SK-N-SH (cell line): ENCODE results near the gene RCAN1. TPM values are rescaled to one million over a fixed set of nuclear protein-coding genes. Genes with fewer than 3 reads are reported as not detected.

Source experiments
- CTCF ChIA-PET: fragments of 300-600, 350-600 bp; formaldehyde crosslinking; extraction: SDS; loops from one replicate; lab custom pipeline; 2021; lab: Yijun Ruan, JAX
- POLR2A ChIA-PET: fragments of 350-600 bp; sonication (Branson Sonifier 250); formaldehyde crosslinking; extraction: SDS; loops from one replicate; lab custom pipeline; 2020; ENCODE audit warnings: antibody characterized with exemption, inconsistent platforms; lab: Yijun Ruan, JAX
- DNase-seq: peaks from one replicate; pipeline ENCODE4 v3.0.0; 2012
- H2AFZ ChIP-seq: fragments of 200-600 bp; sonication (generic); 2 replicates; pipeline ENCODE4 v1.8.1; 2016; ENCODE audit warnings: antibody characterized with exemption, mild to moderate bottlenecking, low read depth
- H3F3A ChIP-seq: fragments of 200-600 bp; sonication (generic); replicated peaks from 2 replicates; pipeline ENCODE3; 2016; ENCODE audit warnings: antibody characterized with exemption, mild to moderate bottlenecking; ENCODE audit not compliant: insufficient read depth
- H3K27ac ChIP-seq, 2 experiments: fragments of 200-500 bp in 1 of 2; fragments of 200-600 bp in 1 of 2; sonication (Bioruptor generic) in 1 of 2; sonication (generic), shearing (Covaris generic) in 1 of 2; 2 replicates each; pipeline versions ENCODE4 v1.5.1 to v1.6.1; 2014 to 2016; ENCODE audit warnings: low read depth in 2 of 2, inconsistent platforms in 1 of 2, low read length in 1 of 2, mild to moderate bottlenecking in 1 of 2, mixed read lengths in 1 of 2
- H3K27me3 ChIP-seq: fragments of 200-600 bp; sonication (generic), shearing (Covaris generic); 2 replicates; pipeline ENCODE4 v1.6.1; 2016; ENCODE audit warnings: mixed run types; ENCODE audit not compliant: insufficient read depth
- H3K36me3 ChIP-seq, 2 experiments: fragments of 200-500 bp in 1 of 2; fragments of 200-600 bp in 1 of 2; sonication (Bioruptor generic) in 1 of 2; sonication (generic) in 1 of 2; replicated peaks in 1 of 2; 2 replicates each; pipeline versions ENCODE3 to v1.5.1; 2014 to 2016; ENCODE audit warnings: low read length in 1 of 2, mild to moderate bottlenecking in 1 of 2; ENCODE audit not compliant: insufficient read depth in 2 of 2, control insufficient read depth in 1 of 2
- H3K4me1 ChIP-seq, 2 experiments: fragments of 200-500 bp in 1 of 2; fragments of 200-600 bp in 1 of 2; sonication (Bioruptor generic) in 1 of 2; sonication (generic), shearing (Covaris generic) in 1 of 2; 2 replicates each; pipeline versions ENCODE4 v1.5.1 to v1.6.1; 2014 to 2016; ENCODE audit warnings: low read depth in 1 of 2, low read length in 1 of 2, mixed run types in 1 of 2; ENCODE audit not compliant: insufficient read depth in 2 of 2, control insufficient read depth in 1 of 2
- H3K4me2 ChIP-seq: fragments of 200-600 bp; sonication (generic), shearing (Covaris generic); 2 replicates; pipeline ENCODE4 v1.6.1; 2017; ENCODE audit warnings: mixed run types
- H3K4me3 ChIP-seq, 2 experiments: fragments of 200-500 bp in 1 of 2; fragments of 200-600 bp in 1 of 2; sonication (Bioruptor generic) in 1 of 2; sonication (generic), shearing (Covaris generic) in 1 of 2; 2 replicates each; pipeline versions ENCODE4 v1.5.1 to v1.8.1; 2014 to 2016; ENCODE audit warnings: low read depth in 2 of 2, inconsistent platforms in 1 of 2, low read length in 1 of 2, mild to moderate bottlenecking in 1 of 2, mixed read lengths in 1 of 2, moderate library complexity in 1 of 2
- H3K79me2 ChIP-seq: fragments of 200-600 bp; sonication (generic); 2 replicates; pipeline ENCODE4 v1.8.1; 2017; ENCODE audit warnings: mild to moderate bottlenecking; ENCODE audit not compliant: insufficient read depth
- H3K9ac ChIP-seq: fragments of 200-600 bp; sonication (generic); 2 replicates; pipeline ENCODE4 v1.6.1; 2017; ENCODE audit warnings: mixed run types
- H3K9me2 ChIP-seq: fragments of 200-600 bp; sonication (generic); 2 replicates; pipeline ENCODE4 v1.6.1; 2017; ENCODE audit warnings: mixed run types
- H3K9me3 ChIP-seq: fragments of 200-600 bp; sonication (generic); 2 replicates; pipeline ENCODE4 v1.6.1; 2017; ENCODE audit warnings: mixed run types, mild to moderate bottlenecking, moderate library complexity
- H4K20me1 ChIP-seq: fragments of 200-600 bp; sonication (generic); 2 replicates; pipeline ENCODE4 v1.6.1; 2017; ENCODE audit warnings: mild to moderate bottlenecking, mixed run types; ENCODE audit not compliant: insufficient read depth
- CHD2 ChIP-seq: fragments of 150-350 bp; IDR thresholded peaks from 2 replicates; pipeline ENCODE4 v1.6.1; 2018; ENCODE audit warnings: low read length; ENCODE audit not compliant: partially characterized antibody
- ELF1 ChIP-seq: IDR thresholded peaks from 2 replicates; pipeline ENCODE4 v1.4.0; 2012
- FOSL2 ChIP-seq: IDR thresholded peaks from 2 replicates; pipeline ENCODE4 v1.4.0; 2012; ENCODE audit warnings: low read depth, mild to moderate bottlenecking, moderate library complexity, borderline replicate concordance
- FOXJ3 ChIP-seq: sonication (generic); formaldehyde crosslinking; IDR thresholded peaks from 2 replicates; pipeline ENCODE4 v1.5.1; 2020; ENCODE audit warnings: mild to moderate bottlenecking, missing genetic modification reagents
- FOXM1 ChIP-seq: IDR thresholded peaks from 2 replicates; pipeline ENCODE4 v1.4.0; 2012; ENCODE audit warnings: low read depth, mild to moderate bottlenecking
- GATA2 ChIP-seq: sonication (generic); formaldehyde crosslinking; IDR thresholded peaks from 2 replicates; pipeline ENCODE4 v1.5.0; 2020; ENCODE audit warnings: mild to moderate bottlenecking, missing genetic modification reagents
- JUND ChIP-seq: IDR thresholded peaks from 2 replicates; pipeline ENCODE4 v1.4.0; 2012
- MAX ChIP-seq: IDR thresholded peaks from 2 replicates; pipeline ENCODE4 v1.4.0; 2012; ENCODE audit warnings: low read depth
- NRF1 ChIP-seq: IDR thresholded peaks from 2 replicates; pipeline ENCODE4 v1.6.1; 2012; ENCODE audit warnings: low read depth, mild to moderate bottlenecking, low read length
- PBX3 ChIP-seq: IDR thresholded peaks from 2 replicates; pipeline ENCODE4; 2012
- POLR2AphosphoS5 ChIP-seq: IDR thresholded peaks from 2 replicates; pipeline ENCODE4 v1.6.1; 2012; ENCODE audit warnings: low read depth, low read length
- RCOR1 ChIP-seq: fragments of 150-350 bp; IDR thresholded peaks from 2 replicates; pipeline ENCODE4 v1.6.1; 2017; ENCODE audit warnings: antibody characterized with exemption, low read length
- RFX5 ChIP-seq: IDR thresholded peaks from 2 replicates; pipeline ENCODE4 v1.6.1; 2012; ENCODE audit warnings: mild to moderate bottlenecking, improper control_type of control experiment, low read length
- SMC3 ChIP-seq: IDR thresholded peaks from 2 replicates; pipeline ENCODE4 v1.6.1; 2012; ENCODE audit warnings: low read depth, low read length, improper control_type of control experiment
- TCF12 ChIP-seq: IDR thresholded peaks from 2 replicates; pipeline ENCODE4 v1.4.0; 2012
- TEAD4 ChIP-seq: IDR thresholded peaks from 2 replicates; pipeline ENCODE4 v1.4.0; 2012; ENCODE audit warnings: mild to moderate bottlenecking, borderline replicate concordance; ENCODE audit not compliant: insufficient read depth
- YY1 ChIP-seq: IDR thresholded peaks from 2 replicates; pipeline ENCODE4 v1.4.0; 2012; ENCODE audit warnings: low read depth, mild to moderate bottlenecking
- ZBTB33 ChIP-seq: IDR thresholded peaks from 2 replicates; pipeline ENCODE4 v1.4.0; 2012; ENCODE audit warnings: low read depth, borderline replicate concordance
- WGBS: methylation state at CpG from one replicate; pipeline ENCODE4 v1.1.6; 2017; ENCODE audit warnings: low lambda C conversion rate; 5-methylcytosine and 5-hydroxymethylcytosine counted together
- polyA plus RNA-seq, 3 experiments: library from polyadenylated mRNA; depleted of rRNA; stranded (reverse); fragments of >200 nt; gene quantifications; 2 replicates each; pipeline ENCODE4 v1.2.3, GENCODE V29; 2012
- TF ChIP-seq, protein P1 (sequence below): IDR thresholded peaks from 2 replicates; pipeline ENCODE4 v1.6.1; 2012; ENCODE audit warnings: mild to moderate bottlenecking, low read depth, low read length, moderate library complexity

The RCAN1 gene
- polyA plus RNA-seq, 1 of the 3 experiments (the other 2 are of a cell fraction), result 16.7 TPM

- DNase-seq, result no peak
- no peak for TF ChIP-seq TCF12
- no peak for TF ChIP-seq MAX
- no peak for TF ChIP-seq FOXJ3 (CRISPR knock-in tag)
- TF ChIP-seq NRF1, result no peak
- no peak for TF ChIP-seq RCOR1
- no peak for TF ChIP-seq GATA2 (CRISPR knock-in tag)
- TF ChIP-seq YY1, result no peak
- TF ChIP-seq ELF1, result no peak
- TF ChIP-seq, protein P1, sequence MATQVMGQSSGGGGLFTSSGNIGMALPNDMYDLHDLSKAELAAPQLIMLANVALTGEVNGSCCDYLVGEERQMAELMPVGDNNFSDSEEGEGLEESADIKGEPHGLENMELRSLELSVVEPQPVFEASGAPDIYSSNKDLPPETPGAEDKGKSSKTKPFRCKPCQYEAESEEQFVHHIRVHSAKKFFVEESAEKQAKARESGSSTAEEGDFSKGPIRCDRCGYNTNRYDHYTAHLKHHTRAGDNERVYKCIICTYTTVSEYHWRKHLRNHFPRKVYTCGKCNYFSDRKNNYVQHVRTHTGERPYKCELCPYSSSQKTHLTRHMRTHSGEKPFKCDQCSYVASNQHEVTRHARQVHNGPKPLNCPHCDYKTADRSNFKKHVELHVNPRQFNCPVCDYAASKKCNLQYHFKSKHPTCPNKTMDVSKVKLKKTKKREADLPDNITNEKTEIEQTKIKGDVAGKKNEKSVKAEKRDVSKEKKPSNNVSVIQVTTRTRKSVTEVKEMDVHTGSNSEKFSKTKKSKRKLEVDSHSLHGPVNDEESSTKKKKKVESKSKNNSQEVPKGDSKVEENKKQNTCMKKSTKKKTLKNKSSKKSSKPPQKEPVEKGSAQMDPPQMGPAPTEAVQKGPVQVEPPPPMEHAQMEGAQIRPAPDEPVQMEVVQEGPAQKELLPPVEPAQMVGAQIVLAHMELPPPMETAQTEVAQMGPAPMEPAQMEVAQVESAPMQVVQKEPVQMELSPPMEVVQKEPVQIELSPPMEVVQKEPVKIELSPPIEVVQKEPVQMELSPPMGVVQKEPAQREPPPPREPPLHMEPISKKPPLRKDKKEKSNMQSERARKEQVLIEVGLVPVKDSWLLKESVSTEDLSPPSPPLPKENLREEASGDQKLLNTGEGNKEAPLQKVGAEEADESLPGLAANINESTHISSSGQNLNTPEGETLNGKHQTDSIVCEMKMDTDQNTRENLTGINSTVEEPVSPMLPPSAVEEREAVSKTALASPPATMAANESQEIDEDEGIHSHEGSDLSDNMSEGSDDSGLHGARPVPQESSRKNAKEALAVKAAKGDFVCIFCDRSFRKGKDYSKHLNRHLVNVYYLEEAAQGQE, result no peak
- TF ChIP-seq FOSL2, result no peak
- TF ChIP-seq SMC3, result no peak
- no peak for TF ChIP-seq PBX3
- TF ChIP-seq TEAD4, result no peak
- Histone ChIP-seq H3K9ac (no peak overlapping the region), H3K79me2 (no peaks in the 10 kb centered on the region), H3K27me3 (no peaks in the 10 kb centered on the region), H3K9me3 (no peaks in the 10 kb centered on the region), H3K27ac (no peak overlapping the region), H3K4me1 (no peaks in the 10 kb centered on the region), H3K4me3 (no peak overlapping the region), H2AFZ (no peak overlapping the region), H3K9me2 (no peaks in the 10 kb centered on the region), H4K20me1 (no peaks in the 10 kb centered on the region), H3F3A (no peaks in the 10 kb centered on the region), H3K36me3 (no peaks in the 10 kb centered on the region), H3K4me2 (no peak overlapping the region)
- ChIA-PET CTCF (interaction anchor here (0.6 kb wide), 1 partner anchor 42 kb away, joined by 3 read pairs; no protein-coding TSS in a partner anchor), POLR2A (no interaction called here)
- 72% methylated on average over 6 of the region's 7 CpGs for WGBS
These were observed 53.1 kb downstream of the RCAN1 start for GRCh38 chr21:34561806-34562205.

DNA sequence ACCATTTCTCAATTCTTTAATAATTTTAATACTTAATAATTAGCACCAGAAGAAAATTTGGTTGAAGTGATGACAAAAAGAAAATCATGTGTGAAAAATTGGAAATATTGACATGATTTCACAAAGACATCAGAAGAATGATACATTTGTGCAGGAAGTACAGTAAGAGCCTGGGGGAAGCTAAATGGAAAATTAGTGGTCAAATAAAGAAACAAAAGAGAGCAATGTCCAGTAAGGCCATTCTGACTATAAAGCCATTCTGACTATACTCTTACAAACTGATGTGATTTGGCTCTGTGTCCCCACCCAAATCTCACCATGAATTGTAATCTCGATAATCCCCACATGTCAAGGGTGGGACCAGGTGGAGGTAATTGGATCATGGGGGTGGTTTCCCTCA lies 54.3 kb downstream of the RCAN1 start:
- H2AFZ ChIP-seq, result no peak overlapping the region
- no peaks in the 10 kb centered on the region for H3K36me3 ChIP-seq
- H3K4me3 ChIP-seq, result no peak overlapping the region
- TF ChIP-seq JUND, result no peak
- TF ChIP-seq POLR2AphosphoS5, result no peak
- no peak for TF ChIP-seq CHD2
- TF ChIP-seq, protein P1, result no peak
- no peak for TF ChIP-seq ZBTB33
- TF ChIP-seq RFX5, result no peak
- TF ChIP-seq FOXM1, result no peak
- TF ChIP-seq FOXJ3 (CRISPR knock-in tag), result no peak
- no peaks in the 10 kb centered on the region for H3K9me3 ChIP-seq
- 0% methylated on average over 1 of the region's 1 CpG for WGBS
- no peaks in the 10 kb centered on the region for H3K79me2 ChIP-seq
- H3K27ac ChIP-seq, result no peak overlapping the region
- no peaks in the 10 kb centered on the region for H3K9me2 ChIP-seq
- H3K27me3 ChIP-seq, result no peaks in the 10 kb centered on the region
- DNase-seq, result no peak
- H3K9ac ChIP-seq, result no peak overlapping the region
- H3F3A ChIP-seq, result no peaks in the 10 kb centered on the region
- no peak overlapping the region for H3K4me2 ChIP-seq
- CTCF ChIA-PET, result no interaction called here
- POLR2A ChIA-PET, result no interaction called here
- no peaks in the 10 kb centered on the region for H3K4me1 ChIP-seq
- no peaks in the 10 kb centered on the region for H4K20me1 ChIP-seq
